NCI-H128 (cell line): ENCODE measurements around the gene TBCE.
"Not testable (repeated sequence)": the region's sequence is repeated elsewhere in the genome, so short reads cannot be mapped to it uniquely, and the experiment has no call there.

Experiments used
- DNase-seq: peaks from one replicate; lab custom pipeline; 2025; ENCODE audit not compliant: unreplicated experiment; lab: John Stamatoyannopoulos, UW

Gene TBCE

DNA sequence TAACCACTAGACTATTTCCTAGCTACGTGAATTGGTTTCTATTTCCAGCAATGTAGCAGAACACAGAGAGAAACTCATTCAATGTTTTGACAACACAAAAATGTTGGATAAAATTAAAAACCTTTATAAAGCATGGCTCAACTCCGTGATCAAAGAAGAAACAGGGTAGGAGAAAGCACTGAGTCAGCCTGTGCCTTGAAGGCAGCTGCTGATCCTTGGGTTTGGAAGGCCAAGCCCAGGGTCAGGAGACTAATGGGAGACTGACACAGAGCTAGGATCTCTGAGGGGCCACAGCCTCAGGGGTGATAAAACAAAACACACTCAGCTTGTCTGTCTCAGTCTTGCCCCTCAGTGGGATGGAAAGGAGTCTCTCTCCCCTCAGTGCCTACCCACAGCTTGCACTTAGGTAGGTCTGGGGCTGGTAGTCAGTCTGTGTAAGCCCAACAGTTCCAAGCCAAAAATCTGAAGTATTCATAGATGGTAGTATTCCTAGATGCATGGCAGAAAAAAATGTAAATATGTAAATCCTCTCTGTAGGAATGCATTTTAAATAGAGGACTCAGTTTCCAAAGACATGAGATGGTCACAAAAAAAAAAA is 83.8 kb downstream of the TBCE start:
- no peak for DNase-seq

DNA sequence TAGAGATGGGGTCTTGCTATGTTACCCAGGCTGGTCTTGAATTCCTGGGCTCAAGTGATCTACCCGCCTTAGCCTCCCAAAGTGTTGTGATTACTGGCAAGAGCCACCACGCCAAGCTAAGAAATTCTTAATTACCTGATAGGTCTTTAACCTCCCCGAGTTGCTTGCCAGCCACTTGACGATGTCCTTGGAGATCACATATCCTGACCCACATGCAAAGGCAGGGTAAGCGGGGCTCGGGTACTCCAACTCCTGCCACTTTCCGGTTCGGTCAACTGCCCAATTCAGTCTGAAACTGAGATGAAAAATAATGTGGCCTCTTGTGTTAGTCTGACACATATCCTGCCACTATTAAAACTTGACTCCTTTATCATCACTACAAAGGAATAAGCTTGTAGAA is 86.8 kb downstream of the TBCE start:
- no peak for DNase-seq

DNA sequence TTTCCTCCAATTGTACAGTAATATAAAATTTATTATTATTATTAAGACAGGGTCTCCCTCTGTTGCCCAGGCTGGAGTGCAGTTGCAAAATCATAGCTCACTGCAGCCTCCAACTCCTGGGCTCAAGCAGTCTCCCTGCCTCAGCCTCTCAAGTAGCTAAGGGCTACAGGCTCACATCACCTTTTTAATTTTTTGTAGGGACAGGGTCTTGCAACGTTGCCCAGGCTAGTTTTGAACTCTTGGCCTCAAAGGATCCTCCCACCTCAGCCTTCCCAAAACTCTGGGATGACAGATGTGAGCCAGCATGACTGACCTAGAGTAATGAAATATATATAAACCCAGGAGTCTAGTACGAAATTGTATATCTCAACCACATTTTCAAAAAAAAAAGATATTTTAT is 87.9 kb downstream of the TBCE start:
- DNase-seq = no peak

DNA sequence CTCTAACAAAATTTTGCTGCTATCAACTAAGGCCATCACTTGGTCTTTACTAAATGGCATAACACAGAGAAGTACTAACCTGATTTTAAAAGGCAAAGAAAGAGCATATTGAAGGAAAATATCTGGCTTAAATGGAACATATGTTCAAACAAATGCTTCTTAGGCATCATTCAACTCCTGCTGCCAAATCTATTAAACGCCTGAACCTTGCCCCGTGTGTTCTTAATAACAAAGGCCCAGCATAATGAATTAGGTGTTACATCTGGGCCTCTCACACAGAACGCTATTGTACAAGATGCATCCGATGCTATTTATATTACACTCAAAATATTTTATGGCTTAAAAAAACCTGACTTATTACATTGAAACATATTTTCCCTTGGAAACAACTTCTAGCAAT is 88.6 kb downstream of the TBCE start:
- DNase-seq = no peak

DNA sequence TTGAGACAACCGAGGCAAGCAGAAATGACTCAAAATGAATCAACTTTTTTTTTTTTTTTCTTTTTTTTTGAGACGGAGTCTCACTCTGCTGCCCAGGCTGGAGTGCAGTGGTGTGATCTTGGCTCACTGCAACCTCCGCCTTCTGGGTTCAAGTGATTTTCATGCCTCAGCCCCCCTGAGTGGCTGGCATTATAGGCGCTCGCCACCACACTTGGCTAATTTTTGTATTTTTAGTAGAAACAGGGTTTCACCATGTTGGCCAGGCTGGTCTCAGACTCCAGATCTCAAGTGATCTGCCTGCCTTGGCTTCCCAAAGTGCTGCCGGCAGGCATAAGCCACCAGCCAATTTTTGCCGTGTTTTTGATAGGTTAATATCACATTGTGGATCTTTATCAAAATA is 90.6 kb downstream of the TBCE start:
- DNase-seq = not testable (repeated sequence)

DNA sequence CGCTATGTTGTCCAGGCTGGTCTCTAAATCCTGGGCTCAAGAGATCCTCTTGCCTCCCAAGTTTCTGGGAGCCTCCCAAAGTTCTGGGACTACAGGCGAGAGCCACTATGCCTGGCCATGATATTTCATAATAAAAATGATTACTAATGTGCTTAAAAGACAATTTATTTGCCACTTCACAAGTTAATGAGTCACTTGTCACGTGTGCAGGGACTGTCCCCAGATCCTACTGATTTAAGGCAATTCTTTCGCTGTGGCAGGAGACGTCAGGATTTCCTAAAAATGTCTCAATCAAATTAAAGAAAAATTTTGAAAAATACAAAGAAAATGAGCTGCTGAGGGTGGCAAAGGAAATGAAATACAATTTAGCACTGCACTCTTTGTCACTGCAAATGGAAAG is 93.5 kb downstream of the TBCE start:
- no peak for DNase-seq

DNA sequence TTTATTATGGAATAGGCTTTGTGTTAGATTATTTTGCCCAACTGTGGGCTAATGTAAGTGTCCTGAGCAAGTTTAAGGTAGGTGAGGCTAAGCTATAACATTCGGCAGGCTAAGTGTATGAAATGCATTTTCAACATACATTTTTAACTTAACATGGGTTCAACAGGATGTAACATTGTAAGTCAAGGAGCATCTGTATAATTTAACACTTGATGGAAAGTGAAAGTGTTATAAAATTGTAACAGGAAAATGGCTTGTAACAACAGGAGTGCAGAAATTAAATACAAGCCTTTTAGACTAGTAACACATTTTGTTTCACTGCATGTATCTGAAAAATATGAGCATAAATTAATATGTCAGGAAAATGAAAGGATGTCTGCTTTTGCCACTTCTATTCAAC is 94.7 kb downstream of the TBCE start:
- DNase-seq = no peak

DNA sequence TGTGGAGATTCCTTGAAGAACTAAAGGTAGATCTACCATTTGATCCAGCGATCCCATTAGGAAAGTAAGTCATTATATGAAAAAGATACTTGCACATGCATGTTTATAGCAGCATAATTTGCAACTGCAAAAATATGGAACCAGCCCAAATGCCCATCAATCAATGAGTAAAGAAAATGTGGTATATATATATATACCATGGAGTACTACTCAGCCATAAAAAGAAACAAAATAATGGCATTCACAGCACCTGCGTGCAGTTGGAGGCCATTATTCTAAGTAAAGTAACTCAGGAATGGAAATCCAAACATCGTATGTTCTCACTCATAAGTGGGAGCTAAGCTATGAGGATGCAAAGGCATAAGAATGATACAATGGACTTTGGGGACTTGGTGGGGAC is 95.6 kb downstream of the TBCE start:
- DNase-seq = not testable (repeated sequence)

DNA sequence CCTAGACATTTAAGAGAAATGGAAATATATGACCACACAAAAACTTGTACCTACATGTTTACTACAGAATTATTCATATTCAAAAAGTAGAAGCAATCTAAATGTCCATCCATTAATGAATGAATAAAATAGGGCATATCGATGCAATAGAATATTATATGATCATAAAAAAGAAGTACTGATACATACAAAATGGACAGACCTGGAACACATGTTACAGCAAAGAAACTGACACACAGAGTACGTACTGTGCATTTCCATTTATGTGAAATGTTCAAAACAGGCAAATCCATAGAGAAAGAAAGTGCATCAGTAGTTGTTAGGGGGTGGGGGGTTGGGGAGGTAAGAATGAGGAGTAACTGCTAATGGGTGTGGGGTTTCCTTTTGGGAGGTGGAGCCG is 97.8 kb downstream of the TBCE start:
- no peak for DNase-seq

DNA sequence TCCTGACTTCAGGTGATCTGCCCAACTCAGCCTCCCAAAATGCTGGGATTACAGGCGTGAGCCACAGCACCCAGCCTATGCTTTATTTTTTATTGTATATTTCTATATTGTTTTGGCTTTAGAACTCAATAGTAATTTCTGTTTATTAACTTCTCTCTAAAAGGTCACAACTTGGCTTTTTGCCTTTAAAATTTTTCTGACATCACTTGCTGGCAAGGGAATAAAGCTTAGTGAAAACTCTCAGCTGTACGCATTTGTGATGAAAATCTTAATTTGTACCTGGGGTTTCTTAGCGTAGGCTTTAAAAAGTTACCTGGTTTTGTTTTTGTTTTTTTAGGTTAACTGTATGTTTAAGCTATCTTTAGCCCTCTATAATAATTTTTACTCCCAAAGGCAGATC is 100.8 kb downstream of the TBCE start:
- no peak for DNase-seq

DNA sequence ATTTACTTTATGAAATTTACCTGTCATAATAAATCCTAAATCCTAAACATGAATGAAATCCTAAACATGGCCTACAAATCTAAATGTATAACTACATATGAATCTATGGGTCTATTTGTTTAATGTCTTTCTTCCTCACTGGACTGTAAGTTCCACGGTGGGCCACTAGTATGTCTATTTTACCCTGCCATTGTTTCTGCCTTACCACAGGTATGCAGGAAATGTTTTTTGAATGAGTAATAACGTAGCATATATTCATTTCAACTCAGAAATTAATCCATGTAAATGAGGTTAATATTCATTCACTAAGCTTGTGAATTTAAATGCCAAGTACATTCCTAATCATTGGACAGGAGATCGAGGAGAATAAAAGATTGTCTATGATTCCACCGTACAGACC is 101.7 kb downstream of the TBCE start:
- no peak for DNase-seq

DNA sequence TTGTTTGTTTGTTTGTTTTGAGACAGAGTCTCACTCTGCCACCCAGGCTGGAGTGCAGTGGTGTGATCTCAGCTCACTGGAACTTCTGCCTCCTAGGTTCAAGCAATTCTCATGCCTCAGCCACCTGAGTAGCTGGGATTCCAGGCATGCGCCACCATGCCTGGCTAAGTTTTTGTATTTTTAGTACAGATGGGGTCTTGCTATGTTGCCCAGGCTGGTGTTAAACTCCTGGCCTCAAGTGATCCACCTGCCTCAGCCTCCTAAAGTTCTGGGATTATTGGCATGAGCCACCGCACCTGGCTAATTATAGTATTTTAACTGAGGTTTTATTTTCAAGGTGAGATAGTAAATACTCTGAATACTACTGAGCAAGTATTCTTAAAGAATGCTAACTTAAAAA is 102.7 kb downstream of the TBCE start:
- DNase-seq = not testable (repeated sequence)

DNA sequence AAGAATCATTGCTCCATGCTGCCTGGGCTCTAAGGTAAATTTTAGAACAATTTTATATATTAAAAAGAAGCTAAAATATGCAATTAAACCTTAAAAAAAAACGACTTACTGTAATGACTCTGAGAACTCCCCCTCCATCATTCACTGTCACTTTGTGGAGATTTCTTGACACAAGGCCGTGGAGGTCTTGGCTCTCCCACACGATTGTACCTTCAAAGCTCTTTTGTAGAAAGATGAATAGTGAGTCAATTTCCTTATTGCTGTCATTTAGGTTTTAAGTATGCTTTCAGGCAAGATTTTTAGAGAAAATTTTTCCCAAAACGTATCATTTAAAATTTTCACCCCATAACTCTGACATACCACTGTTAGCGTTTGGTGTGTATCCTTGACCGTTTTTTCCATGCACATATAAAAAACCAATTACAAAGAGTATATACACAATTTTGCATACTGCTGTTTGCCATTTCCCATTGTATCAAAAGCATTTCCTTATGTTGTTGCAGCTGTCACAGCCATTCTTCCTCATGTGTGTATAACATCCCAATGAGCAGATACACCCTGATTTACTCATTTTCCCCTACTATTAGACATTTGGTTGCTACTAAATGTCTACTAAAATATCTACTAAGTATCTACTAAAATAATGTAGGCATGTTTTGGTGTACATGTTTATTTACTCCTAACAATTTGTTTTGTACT is 103.7 kb downstream of the TBCE start:
- no peak for DNase-seq

DNA sequence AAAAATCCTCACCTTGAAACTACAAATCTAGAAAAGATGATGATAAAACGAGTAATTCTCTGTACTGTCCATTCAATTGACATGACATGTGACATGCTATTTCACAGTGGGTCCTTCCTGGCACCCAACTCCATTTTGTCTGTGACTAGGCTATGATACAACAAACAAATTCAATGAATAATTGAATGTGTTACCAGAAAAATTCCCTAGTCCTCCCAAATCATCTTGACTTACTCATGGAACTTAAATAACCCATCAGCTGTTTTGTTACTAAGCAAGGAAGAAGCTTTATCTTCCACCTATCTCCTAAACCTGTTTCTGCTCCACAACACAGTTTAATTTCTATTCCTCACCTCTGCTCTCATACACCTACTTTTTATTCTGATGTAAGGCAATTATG is 106.6 kb downstream of the TBCE start:
- no peak for DNase-seq

DNA sequence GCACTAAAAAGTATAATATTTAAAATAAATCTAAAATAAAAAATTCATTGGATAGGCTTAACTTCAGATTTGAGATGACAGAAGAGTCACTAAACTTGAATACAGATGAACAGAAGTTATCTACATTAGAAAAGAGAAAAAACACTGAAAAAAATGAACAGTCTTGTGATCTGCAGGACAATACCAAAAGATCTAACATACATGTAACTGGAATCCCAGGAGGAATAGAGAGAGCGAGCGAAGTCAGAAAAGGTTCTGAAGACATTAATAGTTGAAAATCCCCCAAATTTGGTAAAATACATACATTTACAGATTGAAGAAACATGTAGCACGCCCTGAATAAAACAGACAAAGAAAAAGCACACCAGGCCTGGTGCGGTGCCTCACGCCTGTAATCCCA is 115.9 kb downstream of the TBCE start:
- DNase-seq = no peak

DNA sequence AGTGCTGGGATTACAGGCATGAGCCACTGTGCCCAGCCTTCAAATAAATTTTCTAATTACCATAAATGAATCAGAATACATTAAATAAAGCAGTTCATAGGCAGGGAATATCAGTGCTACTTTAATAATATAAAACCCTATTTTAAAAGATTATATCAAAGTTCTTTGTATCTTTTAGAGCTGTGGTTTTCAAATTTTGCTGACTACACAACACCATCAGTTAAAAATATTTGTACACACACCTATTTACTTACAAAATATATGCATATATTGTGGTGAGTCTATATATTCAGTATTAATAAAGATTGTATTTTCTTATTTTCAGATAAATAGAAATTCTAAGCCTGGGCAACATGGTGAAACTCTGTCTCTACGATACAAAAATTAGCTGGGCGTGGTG is 118.3 kb downstream of the TBCE start:
- no peak for DNase-seq

DNA sequence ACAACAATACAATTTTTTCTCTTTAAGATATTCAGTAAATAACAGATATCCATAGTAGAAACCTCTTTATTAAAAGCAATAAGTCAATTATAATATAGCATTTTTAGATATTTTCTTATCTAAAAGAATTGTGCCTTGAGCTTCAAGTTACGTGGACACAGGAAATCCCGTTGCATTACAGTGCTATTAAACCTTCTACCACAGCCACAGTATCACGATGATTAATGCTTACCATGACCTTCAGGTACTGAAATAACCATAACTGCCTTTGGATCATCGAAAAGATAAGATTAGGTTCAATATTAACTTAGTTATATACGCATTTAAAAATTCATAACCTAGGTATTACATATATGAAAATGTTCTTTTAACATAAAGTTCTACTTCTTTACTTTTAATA is 119.1 kb downstream of the TBCE start:
- DNase-seq = no peak

DNA sequence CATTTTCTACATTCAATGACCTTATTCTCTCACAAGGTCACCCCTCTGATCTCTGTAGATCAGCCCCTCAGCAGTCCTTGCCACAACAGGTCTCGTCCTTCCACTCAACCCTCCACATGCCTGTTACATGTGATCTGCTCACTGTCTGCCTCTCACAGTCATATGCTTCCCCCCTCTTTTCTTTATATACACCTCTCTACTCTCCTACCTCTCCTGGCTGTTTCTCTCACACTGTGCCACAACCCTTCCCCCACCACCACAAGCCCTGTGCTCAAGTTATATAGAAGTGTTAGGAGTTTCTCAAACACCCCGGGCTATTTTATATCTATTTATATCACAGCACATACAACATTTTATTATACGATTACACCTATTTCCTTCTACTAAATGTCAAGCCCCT is 124.4 kb downstream of the TBCE start:
- no peak for DNase-seq

DNA sequence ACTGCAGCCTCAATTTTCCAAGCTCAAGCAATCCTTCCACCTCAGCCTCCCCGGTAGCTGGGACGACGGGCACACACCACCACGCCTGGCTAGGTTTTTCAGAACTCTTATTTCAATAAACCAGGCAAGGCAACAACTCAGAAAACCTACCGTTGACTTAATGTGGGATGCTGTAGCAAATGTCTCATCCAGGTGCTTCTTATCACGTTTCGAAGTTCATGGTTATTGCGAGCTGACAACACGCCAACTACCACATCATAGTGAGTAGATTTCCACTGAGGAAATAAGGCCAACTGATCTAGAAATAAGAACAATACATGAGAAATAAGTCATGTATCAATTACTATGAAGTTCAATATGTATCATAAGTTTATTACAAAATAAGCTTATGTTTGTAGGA is 127.3 kb downstream of the TBCE start:
- DNase-seq = no peak

DNA sequence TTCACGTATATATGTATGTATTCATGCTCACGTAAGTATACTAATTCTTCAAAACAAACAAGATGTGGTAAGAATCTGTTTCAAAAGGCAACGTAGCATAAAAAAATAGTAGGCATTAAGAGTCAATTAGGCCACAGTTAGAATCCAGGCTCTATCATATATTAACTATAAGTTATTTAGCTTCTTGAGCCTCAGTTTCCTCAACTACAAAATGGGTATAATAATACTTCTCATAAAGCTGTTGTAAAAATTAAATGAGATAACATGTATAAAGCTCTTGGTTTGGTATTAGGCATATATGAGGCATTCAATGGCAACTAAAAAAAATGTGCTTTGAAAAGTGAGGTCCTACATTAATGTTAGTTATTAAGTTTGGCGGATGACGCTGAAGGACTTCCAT is 127.8 kb downstream of the TBCE start:
- DNase-seq = no peak

DNA sequence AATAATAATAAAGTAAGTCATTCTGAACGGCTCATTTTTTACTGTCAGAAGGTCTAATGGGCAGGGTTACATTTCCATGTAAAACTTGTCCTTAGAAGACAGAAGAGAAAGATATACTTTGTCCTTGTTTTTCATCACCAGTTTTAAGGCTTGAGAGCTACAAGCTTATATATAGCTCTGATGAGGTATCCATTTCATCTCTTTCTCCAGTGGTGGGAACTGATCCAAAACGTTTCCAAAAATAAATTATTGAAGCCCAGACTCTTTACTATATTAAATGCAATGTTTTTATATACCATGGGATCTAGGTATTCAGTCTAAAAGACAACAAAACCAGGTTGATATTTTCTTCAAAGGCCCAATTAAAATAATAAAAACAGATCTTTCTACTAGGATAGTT is 128.3 kb downstream of the TBCE start:
- DNase-seq = no peak

DNA sequence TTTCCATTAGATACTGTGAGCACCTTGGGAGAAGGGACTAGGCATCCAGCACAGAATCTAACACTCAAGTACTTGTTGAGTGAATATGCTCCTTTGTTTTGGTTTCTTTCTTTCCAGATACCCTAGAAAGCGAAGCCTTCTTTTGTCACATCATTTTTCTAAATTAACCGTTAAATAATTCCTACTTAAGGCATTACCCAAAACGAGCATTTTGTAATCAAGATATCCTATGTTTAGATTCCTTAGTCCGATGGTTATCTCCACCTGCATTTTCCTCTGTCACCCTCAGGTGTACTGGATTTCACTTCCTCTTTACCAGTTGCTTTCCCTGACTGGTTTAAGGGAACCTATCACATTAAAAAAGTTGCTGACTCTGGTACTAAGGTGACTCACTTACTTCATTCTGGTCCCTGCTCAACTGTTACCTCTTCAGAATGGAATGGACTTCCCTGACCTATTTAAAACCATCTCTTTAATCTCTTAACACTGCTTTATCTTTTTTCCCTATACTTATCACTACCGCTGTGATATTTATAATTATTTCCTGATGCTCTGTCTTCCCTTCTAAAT is 133.8 kb downstream of the TBCE start:
- DNase-seq = no peak
